ENCODE measurements around the gene PHLDB1. TPM values are rescaled to one million over a fixed set of nuclear protein-coding genes. Genes with fewer than 3 reads are reported as not detected.

PHLDB1 gene
- total RNA-seq, 1 experiment from 2014 or later = 48.7 TPM

DNA sequence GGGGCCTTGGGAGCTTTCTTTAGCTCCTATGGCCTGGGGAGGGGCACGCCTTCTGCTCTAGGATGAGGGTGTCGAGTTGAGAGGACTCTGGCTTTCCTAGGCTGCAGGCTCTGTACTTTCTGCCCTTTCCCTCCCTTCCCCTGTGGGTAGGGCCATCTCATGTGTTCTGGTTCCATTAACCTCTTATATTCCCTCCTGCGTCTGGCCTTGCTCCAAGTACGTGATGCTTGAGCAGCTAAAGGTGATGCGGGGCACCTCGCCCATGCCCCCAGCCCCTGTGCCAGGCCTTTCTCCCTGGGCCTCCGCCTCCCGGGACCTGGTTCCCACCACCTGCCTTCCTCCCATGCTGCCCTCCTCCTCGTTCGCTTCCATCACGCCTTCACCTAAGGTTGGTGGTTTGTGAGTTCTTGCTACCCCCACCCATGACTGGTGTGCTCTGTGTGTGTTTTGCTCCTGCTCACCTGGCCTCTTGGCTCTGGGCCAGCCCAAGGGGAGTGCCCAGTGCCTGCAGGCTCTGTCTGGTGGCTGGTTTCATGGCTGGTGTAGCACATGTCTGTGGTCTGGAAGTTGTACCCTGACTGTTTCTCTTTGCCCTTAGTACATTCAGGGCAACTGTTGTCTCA lies 34.1 kb downstream of the PHLDB1 start:
- Histone ChIP-seq H3K4me1 (ENCODE audit: insufficient read depth, low read length, poor library complexity, severe bottlenecking) (no peaks in the 10 kb centered on the region), H3K9me3 (ENCODE audit: low read depth, low read length, poor library complexity, severe bottlenecking) (no peaks in the 10 kb centered on the region), H3K27ac (ENCODE audit: low read depth, low read length, poor library complexity, severe bottlenecking) (no peak overlapping the region), H3K4me3 (ENCODE audit: low read depth, low read length, poor library complexity, severe bottlenecking) (no peak overlapping the region), H3K36me3 (ENCODE audit: insufficient read depth, low read length, poor library complexity, severe bottlenecking) (peaks cover 5% of the 10 kb centered on the region), H3K27me3 (replicated peaks; ENCODE audit: insufficient read depth, low read depth, low read length, poor library complexity) (no peaks in the 10 kb centered on the region)
- no peak for TF ChIP-seq EZH2 (IDR thresholded peaks at IDR 0.05; ENCODE audit: borderline replicate concordance, low read depth, low read length, poor library complexity, severe bottlenecking)
- TF ChIP-seq, protein P1, sequence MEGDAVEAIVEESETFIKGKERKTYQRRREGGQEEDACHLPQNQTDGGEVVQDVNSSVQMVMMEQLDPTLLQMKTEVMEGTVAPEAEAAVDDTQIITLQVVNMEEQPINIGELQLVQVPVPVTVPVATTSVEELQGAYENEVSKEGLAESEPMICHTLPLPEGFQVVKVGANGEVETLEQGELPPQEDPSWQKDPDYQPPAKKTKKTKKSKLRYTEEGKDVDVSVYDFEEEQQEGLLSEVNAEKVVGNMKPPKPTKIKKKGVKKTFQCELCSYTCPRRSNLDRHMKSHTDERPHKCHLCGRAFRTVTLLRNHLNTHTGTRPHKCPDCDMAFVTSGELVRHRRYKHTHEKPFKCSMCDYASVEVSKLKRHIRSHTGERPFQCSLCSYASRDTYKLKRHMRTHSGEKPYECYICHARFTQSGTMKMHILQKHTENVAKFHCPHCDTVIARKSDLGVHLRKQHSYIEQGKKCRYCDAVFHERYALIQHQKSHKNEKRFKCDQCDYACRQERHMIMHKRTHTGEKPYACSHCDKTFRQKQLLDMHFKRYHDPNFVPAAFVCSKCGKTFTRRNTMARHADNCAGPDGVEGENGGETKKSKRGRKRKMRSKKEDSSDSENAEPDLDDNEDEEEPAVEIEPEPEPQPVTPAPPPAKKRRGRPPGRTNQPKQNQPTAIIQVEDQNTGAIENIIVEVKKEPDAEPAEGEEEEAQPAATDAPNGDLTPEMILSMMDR (conservative IDR thresholded peaks at IDR 0.05; ENCODE audit: low read depth, low read length) = no peak
- CTCF ChIA-PET = no interaction called here
- POLR2A ChIA-PET (ENCODE audit: low non-redundant PET) = no interaction called here
- DNase-seq (ENCODE audit: low spot score) = no peak
- BruUV-seq (replicated peaks) = no TSS peak
- intact Hi-C loops (cut with micrococcal nuclease; ENCODE audit: unreplicated experiment) = no loop called here

GRCh38 chr11:118643142-118643994 lies 36.0 kb downstream of the PHLDB1 start:
- ChIA-PET POLR2A (ENCODE audit: low non-redundant PET) (interaction anchor here (0.6 kb wide), 1 partner anchor 35 kb away, joined by 3 read pairs; no protein-coding TSS in a partner anchor), CTCF (no interaction called here)
- H3K4me3 ChIP-seq (ENCODE audit: low read depth, low read length, poor library complexity, severe bottlenecking) = no peak overlapping the region
- BruUV-seq (replicated peaks) = no TSS peak
- H3K9me3 ChIP-seq (ENCODE audit: low read depth, low read length, poor library complexity, severe bottlenecking) = no peaks in the 10 kb centered on the region
- no peaks in the 10 kb centered on the region for H3K4me1 ChIP-seq (ENCODE audit: insufficient read depth, low read length, poor library complexity, severe bottlenecking)
- H3K36me3 ChIP-seq (ENCODE audit: insufficient read depth, low read length, poor library complexity, severe bottlenecking) = peaks cover 7% of the 10 kb centered on the region
- no peak for DNase-seq (ENCODE audit: low spot score)
- no peak overlapping the region for H3K27ac ChIP-seq (ENCODE audit: low read depth, low read length, poor library complexity, severe bottlenecking)
- no peak for TF ChIP-seq EZH2 (IDR thresholded peaks at IDR 0.05; ENCODE audit: borderline replicate concordance, low read depth, low read length, poor library complexity, severe bottlenecking)
- H3K27me3 ChIP-seq (replicated peaks; ENCODE audit: insufficient read depth, low read depth, low read length, poor library complexity) = no peaks in the 10 kb centered on the region
- intact Hi-C loops (cut with micrococcal nuclease; ENCODE audit: unreplicated experiment) = no loop called here

DNA sequence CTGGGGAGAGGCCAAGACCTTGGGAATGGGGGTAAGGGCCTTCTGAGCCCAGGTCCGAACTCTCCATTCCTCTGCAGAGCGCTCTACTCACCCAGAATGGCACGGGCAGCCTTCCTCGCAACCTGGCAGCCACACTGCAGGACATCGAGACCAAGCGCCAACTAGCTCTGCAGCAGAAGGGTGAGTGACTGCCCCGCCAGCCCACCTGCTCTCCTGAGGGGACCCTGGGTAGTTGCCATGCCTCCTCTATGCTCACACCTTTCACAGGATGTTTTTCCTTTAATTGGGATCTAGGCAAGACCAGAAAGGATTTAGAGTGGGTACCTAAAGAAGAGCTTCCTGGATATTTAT lies 36.6 kb downstream of the PHLDB1 start:
- intact Hi-C loops (cut with micrococcal nuclease; ENCODE audit: unreplicated experiment) = no loop called here
- ChIA-PET POLR2A (ENCODE audit: low non-redundant PET) (no interaction called here), CTCF (no interaction called here)
- no peak for DNase-seq (ENCODE audit: low spot score)
- H3K4me1 ChIP-seq (ENCODE audit: insufficient read depth, low read length, poor library complexity, severe bottlenecking) = no peaks in the 10 kb centered on the region
- TF ChIP-seq EZH2 (IDR thresholded peaks at IDR 0.05; ENCODE audit: borderline replicate concordance, low read depth, low read length, poor library complexity, severe bottlenecking) = no peak
- TF ChIP-seq, protein P1 (conservative IDR thresholded peaks at IDR 0.05; ENCODE audit: low read depth, low read length) = no peak
- no peak overlapping the region for H3K27ac ChIP-seq (ENCODE audit: low read depth, low read length, poor library complexity, severe bottlenecking)
- no peak overlapping the region for H3K4me3 ChIP-seq (ENCODE audit: low read depth, low read length, poor library complexity, severe bottlenecking)
- H3K9me3 ChIP-seq (ENCODE audit: low read depth, low read length, poor library complexity, severe bottlenecking) = no peaks in the 10 kb centered on the region
- H3K36me3 ChIP-seq (ENCODE audit: insufficient read depth, low read length, poor library complexity, severe bottlenecking) = peaks cover 7% of the 10 kb centered on the region
- H3K27me3 ChIP-seq (replicated peaks; ENCODE audit: insufficient read depth, low read depth, low read length, poor library complexity) = no peaks in the 10 kb centered on the region
- no TSS peak for BruUV-seq (replicated peaks)

All from A673 (cell line).